Panc1 (cell line): ENCODE measurements around the gene STK24. TPM values are rescaled to one million over a fixed set of nuclear protein-coding genes. Genes with fewer than 3 reads are reported as not detected.
"Not testable (repeated sequence)": the region's sequence is repeated elsewhere in the genome, so short reads cannot be mapped to it uniquely, and the experiment has no call there.

Source experiments
- ATAC-seq: fragments of 200-7000 bp; cut with Tn5 transposase; 2 replicates; pipeline ENCODE4 v1.9.1; 2020; ENCODE audit warnings: mild to moderate bottlenecking, moderate library complexity
- BruUV-seq: library from RNA; stranded (reverse); fragments of 400-500 nt; replicated peaks from 2 replicates; lab custom pipeline; 2021; lab: Mats Ljungman, UMichigan
- CTCF ChIA-PET: fragments of 300-600 bp; sonication (Branson Sonifier 250); formaldehyde crosslinking; loops from one replicate; lab custom pipeline; 2022; ENCODE audit warnings: antibody characterized with exemption; lab: Charles Lee
- POLR2A ChIA-PET: fragments of 300-600 bp; sonication (Branson Sonifier 250); formaldehyde crosslinking; loops from one replicate; lab custom pipeline; 2022; ENCODE audit warnings: antibody characterized with exemption; lab: Charles Lee
- DNase-seq: peaks from one replicate; pipeline ENCODE4 v3.0.0-alpha.2; 2010; ENCODE audit warnings: low read depth, low spot score
- H3K27ac ChIP-seq: 2 replicates; pipeline ENCODE4 v1.5.1; 2011; ENCODE audit warnings: mild to moderate bottlenecking, low read length, inconsistent platforms
- H3K27me3 ChIP-seq: fragments of 200-500 bp; sonication (Bioruptor generic); 2 replicates; pipeline ENCODE4 v1.6.0; 2014; ENCODE audit warnings: low read length, inconsistent platforms; ENCODE audit not compliant: control insufficient read depth, insufficient read depth
- H3K36me3 ChIP-seq: fragments of 200-500 bp; sonication (Bioruptor generic); 2 replicates; pipeline ENCODE4 v1.5.1; 2014; ENCODE audit warnings: inconsistent platforms, mild to moderate bottlenecking, low read length, moderate library complexity; ENCODE audit not compliant: control insufficient read depth, insufficient read depth
- H3K4me1 ChIP-seq: 2 replicates; pipeline ENCODE4 v1.5.1; 2011; ENCODE audit warnings: inconsistent platforms, mild to moderate bottlenecking, low read length, moderate library complexity; ENCODE audit not compliant: control insufficient read depth, insufficient read depth
- H3K4me3 ChIP-seq, 2 experiments: 2 replicates each; pipeline ENCODE4 v1.5.1; 2011 to 2012; ENCODE audit warnings: low read depth in 2 of 2, low read length in 2 of 2, mild to moderate bottlenecking in 2 of 2, inconsistent platforms in 1 of 2, moderate library complexity in 1 of 2
- H3K9me3 ChIP-seq: fragments of 200-500 bp; sonication (Bioruptor generic); 2 replicates; pipeline ENCODE4 v1.5.1; 2014; ENCODE audit warnings: low read depth, mild to moderate bottlenecking, inconsistent platforms, low read length, moderate library complexity; ENCODE audit not compliant: control insufficient read depth, insufficient read depth
- POLR2AphosphoS5 ChIP-seq: IDR thresholded peaks from 2 replicates; pipeline ENCODE4 v1.6.1; 2012; ENCODE audit warnings: mild to moderate bottlenecking, low read depth, low read length, moderate library complexity
- SIN3A ChIP-seq: IDR thresholded peaks from 2 replicates; pipeline ENCODE4 v1.6.1; 2012; ENCODE audit warnings: low read depth, mild to moderate bottlenecking, low read length, moderate library complexity, borderline replicate concordance; ENCODE audit not compliant: insufficient read depth
- TCF7L2 ChIP-seq: IDR thresholded peaks from 2 replicates; pipeline ENCODE4 v1.6.1; 2011; ENCODE audit warnings: mild to moderate bottlenecking, low read depth, low read length, inconsistent platforms
- in situ Hi-C: cut with HindIII; loops from 2 replicates; pipeline ENCODE4 v1.10.0; 2016; ENCODE audit warnings: low sequenced_read_pairs, low pct_unique_long_range_greater_than_20kb
- intact Hi-C: fragments of 100-400 bp; cut with micrococcal nuclease; formaldehyde crosslinking; loops from one replicate; pipeline ENCODE4 v1.10.0; 2022; ENCODE audit not compliant: unreplicated experiment
- total RNA-seq: library from RNA; stranded (reverse); gene quantifications from one replicate; pipeline ENCODE4 v1.2.1, GENCODE V29; 2021; ENCODE audit not compliant: unreplicated experiment
- TF ChIP-seq, protein P1 (sequence below): fragments of 450-650 bp; IDR thresholded peaks from 2 replicates; pipeline ENCODE4 v1.5.1; 2017; ENCODE audit warnings: mild to moderate bottlenecking
- TF ChIP-seq, protein P2 (sequence below), 2 experiments: IDR thresholded peaks; 2 replicates each; pipeline ENCODE4 v1.6.1; 2011 to 2012; ENCODE audit warnings: low read depth in 2 of 2, control low read depth in 1 of 2, low read length in 1 of 2, mild to moderate bottlenecking in 1 of 2, moderate library complexity in 1 of 2; ENCODE audit not compliant: insufficient read depth in 1 of 2

STK24 gene
- total RNA-seq, 1 experiment from 2014 or later, result 57.3 TPM

DNA sequence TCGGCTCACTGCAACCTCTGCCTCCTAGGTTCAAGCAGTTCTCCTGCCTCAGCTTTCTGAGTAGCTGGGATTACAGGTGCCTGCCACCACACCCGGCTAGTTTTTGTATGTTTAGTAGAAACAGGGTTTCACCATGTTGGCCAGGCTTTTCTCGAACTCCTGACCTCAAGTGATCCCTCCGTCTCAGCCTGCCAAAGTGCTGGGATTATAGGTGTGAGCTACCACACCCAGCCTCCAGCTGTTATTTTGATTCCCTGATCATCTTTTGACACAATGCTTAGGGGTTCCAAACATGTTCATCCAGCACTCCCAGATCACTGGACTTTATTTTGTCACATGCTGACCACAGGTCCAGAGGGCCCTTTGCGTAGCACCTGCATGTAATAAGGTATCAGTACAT, 47.7 kb upstream of the STK24 start:
- H3K4me1 ChIP-seq, BruUV-seq, ATAC-seq, intact Hi-C loops, H3K27me3 ChIP-seq, H3K9me3 ChIP-seq, CTCF ChIA-PET, H3K4me3 ChIP-seq, H3K36me3 ChIP-seq, in situ Hi-C loops, H3K27ac ChIP-seq, DNase-seq: not testable (repeated sequence)
- POLR2A ChIA-PET, result interaction anchor here (0.6 kb wide), 1 partner anchor 1398 kb away, joined by 4 read pairs; no protein-coding TSS in a partner anchor

DNA sequence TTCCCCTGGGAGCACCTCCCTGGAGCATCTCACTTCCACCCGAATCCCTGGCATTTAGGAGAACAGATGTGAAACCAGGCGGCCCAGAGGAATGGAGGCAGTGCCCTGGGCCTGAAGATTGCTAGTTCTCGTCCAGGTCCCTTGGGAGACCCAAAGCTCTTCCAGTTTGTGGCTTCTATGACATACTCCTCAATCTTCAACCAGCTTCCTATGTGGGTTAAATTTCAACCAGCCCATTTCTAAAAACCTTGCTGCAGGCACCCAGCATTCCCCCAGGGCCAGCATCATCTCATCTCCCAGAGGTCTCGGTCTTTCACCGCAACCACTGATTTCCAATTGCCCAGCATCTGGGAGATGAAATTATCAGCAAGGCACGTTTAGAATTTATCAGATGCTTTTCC, 46.0 kb upstream of the STK24 start:
- ATAC-seq (no peak), DNase-seq (no peak)
- BruUV-seq, result no TSS peak
- Histone ChIP-seq H3K4me3 (no peak overlapping the region), H3K27me3 (no peaks in the 10 kb centered on the region), H3K27ac (no peak overlapping the region), H3K36me3 (no peaks in the 10 kb centered on the region), H3K9me3 (no peaks in the 10 kb centered on the region), H3K4me1 (no peaks in the 10 kb centered on the region)
- POLR2A ChIA-PET, result no interaction called here
- CTCF ChIA-PET, result no interaction called here
- in situ Hi-C loops (no loop called here), intact Hi-C loops (no loop called here)
- TF ChIP-seq POLR2AphosphoS5 (no peak), SIN3A (no peak)
- TF ChIP-seq, protein P1, sequence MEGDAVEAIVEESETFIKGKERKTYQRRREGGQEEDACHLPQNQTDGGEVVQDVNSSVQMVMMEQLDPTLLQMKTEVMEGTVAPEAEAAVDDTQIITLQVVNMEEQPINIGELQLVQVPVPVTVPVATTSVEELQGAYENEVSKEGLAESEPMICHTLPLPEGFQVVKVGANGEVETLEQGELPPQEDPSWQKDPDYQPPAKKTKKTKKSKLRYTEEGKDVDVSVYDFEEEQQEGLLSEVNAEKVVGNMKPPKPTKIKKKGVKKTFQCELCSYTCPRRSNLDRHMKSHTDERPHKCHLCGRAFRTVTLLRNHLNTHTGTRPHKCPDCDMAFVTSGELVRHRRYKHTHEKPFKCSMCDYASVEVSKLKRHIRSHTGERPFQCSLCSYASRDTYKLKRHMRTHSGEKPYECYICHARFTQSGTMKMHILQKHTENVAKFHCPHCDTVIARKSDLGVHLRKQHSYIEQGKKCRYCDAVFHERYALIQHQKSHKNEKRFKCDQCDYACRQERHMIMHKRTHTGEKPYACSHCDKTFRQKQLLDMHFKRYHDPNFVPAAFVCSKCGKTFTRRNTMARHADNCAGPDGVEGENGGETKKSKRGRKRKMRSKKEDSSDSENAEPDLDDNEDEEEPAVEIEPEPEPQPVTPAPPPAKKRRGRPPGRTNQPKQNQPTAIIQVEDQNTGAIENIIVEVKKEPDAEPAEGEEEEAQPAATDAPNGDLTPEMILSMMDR, result no peak
- TF ChIP-seq, protein P2, sequence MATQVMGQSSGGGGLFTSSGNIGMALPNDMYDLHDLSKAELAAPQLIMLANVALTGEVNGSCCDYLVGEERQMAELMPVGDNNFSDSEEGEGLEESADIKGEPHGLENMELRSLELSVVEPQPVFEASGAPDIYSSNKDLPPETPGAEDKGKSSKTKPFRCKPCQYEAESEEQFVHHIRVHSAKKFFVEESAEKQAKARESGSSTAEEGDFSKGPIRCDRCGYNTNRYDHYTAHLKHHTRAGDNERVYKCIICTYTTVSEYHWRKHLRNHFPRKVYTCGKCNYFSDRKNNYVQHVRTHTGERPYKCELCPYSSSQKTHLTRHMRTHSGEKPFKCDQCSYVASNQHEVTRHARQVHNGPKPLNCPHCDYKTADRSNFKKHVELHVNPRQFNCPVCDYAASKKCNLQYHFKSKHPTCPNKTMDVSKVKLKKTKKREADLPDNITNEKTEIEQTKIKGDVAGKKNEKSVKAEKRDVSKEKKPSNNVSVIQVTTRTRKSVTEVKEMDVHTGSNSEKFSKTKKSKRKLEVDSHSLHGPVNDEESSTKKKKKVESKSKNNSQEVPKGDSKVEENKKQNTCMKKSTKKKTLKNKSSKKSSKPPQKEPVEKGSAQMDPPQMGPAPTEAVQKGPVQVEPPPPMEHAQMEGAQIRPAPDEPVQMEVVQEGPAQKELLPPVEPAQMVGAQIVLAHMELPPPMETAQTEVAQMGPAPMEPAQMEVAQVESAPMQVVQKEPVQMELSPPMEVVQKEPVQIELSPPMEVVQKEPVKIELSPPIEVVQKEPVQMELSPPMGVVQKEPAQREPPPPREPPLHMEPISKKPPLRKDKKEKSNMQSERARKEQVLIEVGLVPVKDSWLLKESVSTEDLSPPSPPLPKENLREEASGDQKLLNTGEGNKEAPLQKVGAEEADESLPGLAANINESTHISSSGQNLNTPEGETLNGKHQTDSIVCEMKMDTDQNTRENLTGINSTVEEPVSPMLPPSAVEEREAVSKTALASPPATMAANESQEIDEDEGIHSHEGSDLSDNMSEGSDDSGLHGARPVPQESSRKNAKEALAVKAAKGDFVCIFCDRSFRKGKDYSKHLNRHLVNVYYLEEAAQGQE (IDR thresholded peaks at IDR 0.05; ENCODE audit: insufficient read depth in 1 of 2, low read depth in 2 of 2, low read length in 1 of 2), result no peak

DNA sequence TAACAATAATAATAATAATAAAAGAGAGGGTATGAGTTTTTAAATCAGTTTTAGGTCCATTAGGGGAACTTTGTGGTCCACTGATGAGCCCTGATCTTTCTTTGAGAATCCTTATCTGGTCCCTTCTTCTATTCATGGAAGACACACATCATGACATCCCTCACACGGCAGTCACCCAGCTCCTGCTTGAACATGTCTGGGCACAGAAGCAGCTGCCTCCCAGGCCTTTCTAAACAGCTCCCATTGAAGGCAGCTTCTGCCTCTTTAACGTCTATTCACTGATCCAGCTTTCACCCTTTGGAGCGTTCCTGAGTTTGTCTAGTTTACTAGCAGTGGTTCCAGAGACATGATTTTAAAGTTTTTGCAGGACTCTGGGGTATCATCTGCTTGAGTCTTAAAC, 42.6 kb upstream of the STK24 start:
- no peak for ATAC-seq
- H3K27ac ChIP-seq, result no peak overlapping the region
- no peak overlapping the region for H3K4me3 ChIP-seq
- no TSS peak for BruUV-seq
- no peaks in the 10 kb centered on the region for H3K4me1 ChIP-seq
- no peaks in the 10 kb centered on the region for H3K9me3 ChIP-seq
- ChIA-PET POLR2A (no interaction called here), CTCF (no interaction called here)
- TF ChIP-seq POLR2AphosphoS5, result no peak
- TF ChIP-seq TCF7L2, result no peak
- TF ChIP-seq, protein P2 (IDR thresholded peaks at IDR 0.05; ENCODE audit: insufficient read depth in 1 of 2, low read depth in 2 of 2, low read length in 1 of 2), result no peak
- in situ Hi-C loops (no loop called here), intact Hi-C loops (no loop called here)
- no peaks in the 10 kb centered on the region for H3K36me3 ChIP-seq
- H3K27me3 ChIP-seq, result no peaks in the 10 kb centered on the region
- DNase-seq, result no peak

DNA sequence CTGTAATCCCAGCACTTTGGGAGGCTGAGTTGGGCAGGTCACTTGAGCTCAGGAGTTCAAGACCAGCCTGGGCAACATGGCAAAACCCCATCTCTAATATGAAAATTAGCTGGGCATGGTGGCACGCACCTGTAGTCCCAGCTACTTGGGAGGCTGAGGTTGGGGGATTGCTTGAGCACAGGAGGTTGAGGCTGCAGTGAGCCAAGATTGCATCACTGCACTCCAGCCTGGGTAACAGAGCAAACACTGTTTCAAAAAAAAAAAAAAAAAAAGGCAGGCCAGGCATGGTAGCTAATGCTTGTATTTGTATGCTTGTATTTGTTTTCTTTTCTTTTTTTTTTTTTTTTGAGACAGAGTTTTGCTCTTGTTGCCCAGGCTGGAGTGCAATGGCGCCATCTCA, 38.7 kb upstream of the STK24 start:
- ATAC-seq, H3K4me1 ChIP-seq, BruUV-seq, in situ Hi-C loops, H3K27me3 ChIP-seq, H3K27ac ChIP-seq, H3K36me3 ChIP-seq, H3K4me3 ChIP-seq, DNase-seq, H3K9me3 ChIP-seq, intact Hi-C loops: not testable (repeated sequence)
- POLR2A ChIA-PET, result interaction anchor here (0.7 kb wide), 1 partner anchor 536 kb away, joined by 9 read pairs; no protein-coding TSS in a partner anchor
- CTCF ChIA-PET, result interaction anchor here (0.7 kb wide), 1 partner anchor 14 kb away, joined by 6 read pairs; no protein-coding TSS in a partner anchor
